M059J (cell line): ENCODE results near the gene TAF4B. TPM values are rescaled to one million over a fixed set of nuclear protein-coding genes. Genes with fewer than 3 reads are reported as not detected.
"Not testable (repeated sequence)": the region's sequence is repeated elsewhere in the genome, so short reads cannot be mapped to it uniquely, and the experiment has no call there.

Experiments used
- DNase-seq: peaks from one replicate; pipeline ENCODE4 v3.0.0-alpha.2; 2012; ENCODE audit warnings: low read depth
- total RNA-seq: library from RNA; depleted of rRNA; stranded (reverse); fragments of >200 nt; shearing (Covaris generic); gene quantifications from 2 replicates; pipeline ENCODE4 v1.2.3, GENCODE V29; 2014; rRNA removed

TAF4B gene
- total RNA-seq, 1 experiment from 2014 or later, result 3.8 TPM

GRCh38 chr18:26424428-26425147 lies 198.3 kb downstream of the TAF4B start:
- no peak for DNase-seq

GRCh38 chr18:26425148-26425531 lies 198.9 kb downstream of the TAF4B start:
- no peak for DNase-seq

- DNase-seq, result peak; percentile 85
These were observed 203.4 kb downstream of the TAF4B start for GRCh38 chr18:26429535-26430226.

- no peak for DNase-seq
These were observed 206.6 kb downstream of the TAF4B start for GRCh38 chr18:26432651-26433424.

- no peak for DNase-seq
These were observed 208.6 kb downstream of the TAF4B start for GRCh38 chr18:26434887-26435286.

- no peak for DNase-seq
These were observed 209.3 kb downstream of the TAF4B start for GRCh38 chr18:26435415-26436095.

- DNase-seq, result peak; percentile 76
These were observed 210.2 kb downstream of the TAF4B start for GRCh38 chr18:26436176-26437051.

GRCh38 chr18:26437634-26438033 lies 211.4 kb downstream of the TAF4B start:
- DNase-seq, result not testable (repeated sequence)

GRCh38 chr18:26438980-26439379 lies 212.7 kb downstream of the TAF4B start:
- no peak for DNase-seq

- no peak for DNase-seq
These were observed 213.3 kb downstream of the TAF4B start for GRCh38 chr18:26439537-26439936.

GRCh38 chr18:26440644-26441043 lies 214.4 kb downstream of the TAF4B start:
- no peak for DNase-seq

Other genes starting within 250 kb of the TAF4B start
- gene SS18, start 135.8 kb upstream of the TAF4B start, total RNA-seq, result 148 and 151 TPM in 2 replicates
- gene PSMA8, start 92.6 kb upstream of the TAF4B start, total RNA-seq, result 0.15 TPM in 1 of 2 replicates, not detected in the other